Lung microvascular endothelial cell (primary cell): ENCODE measurements around the gene PRELID1. TPM values are rescaled to one million over a fixed set of nuclear protein-coding genes. Genes with fewer than 3 reads are reported as not detected.
A peak's percentile ranks its signal among the peaks of the same experiment; 100 is the strongest.
"Not testable (repeated sequence)": the region's sequence is repeated elsewhere in the genome, so short reads cannot be mapped to it uniquely, and the experiment has no call there.

ENCODE experiments used
- DNase-seq, 2 donors: peaks; one replicate each; pipeline versions ENCODE4 v3.0.0 to v3.0.0-alpha.2; 2010; ENCODE audit warnings: low read depth in 2 of 2
- total RNA-seq: library from RNA; depleted of rRNA; stranded (reverse); fragments of >200 nt; gene quantifications from 2 replicates; pipeline ENCODE4 v1.2.1, GENCODE V29; 2014

PRELID1 gene
- total RNA-seq, 1 donor from 2014 or later = 109 TPM

DNA sequence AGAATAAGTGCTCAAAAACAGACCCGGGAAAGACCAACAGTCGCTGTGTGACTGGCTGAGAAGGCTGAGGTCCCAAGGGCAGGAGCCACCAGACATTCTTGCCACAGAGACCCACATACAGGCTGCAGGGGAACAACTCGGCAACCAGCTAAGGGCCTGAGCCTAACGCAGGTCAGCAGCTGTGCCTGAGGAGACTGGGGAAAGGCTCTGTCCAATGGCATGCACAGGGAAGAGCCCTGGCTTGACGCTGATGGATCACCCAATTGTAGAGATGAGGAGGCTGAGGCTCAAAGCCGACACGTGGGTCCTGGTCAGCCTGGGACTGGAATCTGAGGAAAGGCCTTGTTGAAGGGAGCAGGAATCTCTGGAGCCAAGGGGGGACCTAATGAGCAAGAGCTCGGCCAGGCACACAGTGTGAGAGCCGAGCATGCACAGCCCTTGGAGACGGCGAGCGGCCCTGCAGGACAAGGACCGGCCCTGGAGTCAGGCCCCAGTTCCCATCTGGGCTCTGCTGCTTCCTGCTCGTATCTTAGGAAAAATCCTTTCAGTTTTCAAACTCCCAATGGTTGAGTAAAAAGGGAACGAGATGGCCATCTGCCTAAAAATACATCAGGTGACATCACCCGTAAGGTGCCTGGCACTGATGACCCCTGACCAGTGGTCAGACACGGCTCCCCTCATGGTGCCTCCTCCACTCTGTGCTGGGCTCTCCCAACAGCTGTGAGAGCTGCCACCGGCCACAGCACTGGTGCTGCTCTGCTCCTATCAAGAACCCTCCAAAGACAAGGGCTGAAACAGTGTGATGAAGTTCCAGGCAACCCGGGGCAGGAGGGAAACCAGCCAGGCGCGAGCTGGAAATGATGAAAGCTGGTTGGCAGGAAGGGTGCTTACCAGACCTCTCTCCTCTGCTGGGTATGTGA is 31.4 kb downstream of the PRELID1 start:
- no peak for DNase-seq

DNA sequence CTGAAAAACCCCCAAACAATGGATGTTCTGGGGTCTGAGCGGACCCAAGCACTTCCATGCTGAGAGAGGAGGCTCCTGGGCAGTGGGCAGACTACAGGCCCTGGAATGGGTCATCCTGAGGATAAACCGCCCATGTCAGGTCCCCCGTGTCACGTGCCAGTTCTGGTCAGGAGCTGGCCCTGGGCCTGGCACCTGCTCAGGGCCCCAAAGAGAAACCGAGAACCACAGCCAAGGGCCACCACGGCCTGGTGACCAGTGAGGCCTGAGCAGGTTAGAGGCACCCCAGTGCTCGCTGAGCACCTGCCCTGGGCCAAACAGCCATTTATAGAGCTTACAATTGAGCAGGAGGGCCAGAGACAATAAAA is 32.1 kb downstream of the PRELID1 start:
- DNase-seq = no peak

GRCh38 chr5:177336112-177336511 is 32.5 kb downstream of the PRELID1 start:
- peak; percentile 29 to 46 for DNase-seq

GRCh38 chr5:177336603-177337494 is 33.2 kb downstream of the PRELID1 start:
- no peak for DNase-seq

DNA sequence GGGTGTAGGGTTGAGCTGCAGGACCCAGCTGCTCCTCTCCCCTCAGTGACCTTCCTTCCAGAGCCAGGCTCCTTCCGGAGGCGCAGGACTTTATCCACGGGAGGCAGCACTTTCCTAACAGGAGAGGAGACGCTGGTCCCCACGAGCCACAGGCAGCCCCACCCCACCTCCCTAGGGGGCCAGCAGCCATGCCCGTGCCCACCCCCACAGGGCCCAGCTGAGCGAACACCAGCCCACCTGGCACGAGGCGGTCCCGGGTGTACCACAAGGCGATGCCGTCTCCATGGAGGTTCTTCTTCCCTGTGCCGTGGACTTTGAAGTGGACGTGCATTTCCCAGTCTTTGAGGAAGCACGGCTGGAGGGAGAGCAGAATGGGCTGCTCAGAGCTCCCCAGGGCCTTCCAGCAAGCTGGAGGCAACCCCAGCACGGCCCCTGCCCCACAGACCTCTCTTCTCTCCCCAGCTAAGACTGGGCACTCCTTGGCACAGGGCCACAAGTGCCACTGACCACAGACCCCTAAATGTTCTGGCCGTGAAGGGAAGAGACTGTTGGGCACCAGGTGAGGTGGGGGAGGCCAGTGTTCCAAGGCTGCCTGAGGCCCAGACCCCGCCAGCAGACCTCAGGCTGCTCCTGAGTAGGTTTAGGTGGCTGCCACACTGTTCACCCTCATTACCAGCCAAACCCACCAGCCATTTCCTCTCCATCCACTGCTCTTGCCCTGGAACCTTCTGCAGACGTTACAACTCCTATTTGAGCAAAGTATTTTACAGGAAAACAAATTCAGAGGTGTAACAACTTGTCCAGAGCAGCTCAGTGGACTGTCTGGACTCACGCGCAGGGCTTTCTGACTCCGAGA is 34.9 kb downstream of the PRELID1 start:
- DNase-seq = no peak

DNA sequence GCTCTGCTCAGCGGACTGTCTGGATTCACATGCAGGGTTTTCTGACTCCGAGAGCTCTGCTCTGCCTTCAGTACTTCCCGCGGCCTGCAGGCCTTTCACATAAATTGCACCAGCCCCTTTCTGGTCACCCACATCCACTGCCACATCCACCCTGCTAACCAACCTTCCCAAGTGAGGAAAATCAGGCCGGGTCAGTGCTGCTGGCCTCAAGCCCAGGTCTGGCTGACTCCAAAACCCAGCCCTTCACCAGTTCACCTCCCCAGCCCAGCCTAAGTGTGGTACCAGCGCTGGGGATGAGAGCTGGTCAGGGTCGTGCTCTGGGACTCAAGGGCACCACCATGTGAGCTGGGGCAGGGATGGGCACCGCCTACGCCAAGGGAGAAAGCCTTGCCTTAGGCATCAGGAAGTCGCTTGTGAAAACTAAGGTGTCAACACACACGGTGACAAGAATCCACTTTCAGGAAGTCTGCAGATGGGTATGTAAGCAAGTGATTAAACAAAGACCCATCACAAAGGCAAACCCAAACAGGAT is 35.6 kb downstream of the PRELID1 start:
- DNase-seq = peak in 1 of 2 donors; percentile 28

- not testable (repeated sequence) for DNase-seq
Measured at GRCh38 chr5:177343000-177343399, 39.4 kb downstream of the PRELID1 start.

DNA sequence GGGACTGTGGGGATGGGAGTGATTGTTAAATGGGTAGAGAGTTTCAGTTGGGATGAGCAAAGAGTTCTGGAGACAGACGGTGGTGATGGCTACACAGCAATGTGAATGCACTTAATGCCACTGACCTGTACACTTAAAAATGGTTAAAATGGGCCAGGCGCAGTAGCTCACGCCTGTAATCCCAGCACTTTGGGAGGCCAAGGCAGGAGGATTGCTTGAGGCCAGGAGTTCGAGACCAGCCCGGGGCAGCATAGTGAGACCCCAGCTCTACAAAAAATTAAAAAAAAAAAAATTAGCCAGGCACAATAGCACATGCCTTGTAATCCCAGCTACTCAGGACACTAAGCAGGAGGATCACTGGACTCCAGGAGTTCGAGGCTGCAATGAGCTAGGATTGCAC is 40.2 kb downstream of the PRELID1 start:
- DNase-seq = no peak

DNA sequence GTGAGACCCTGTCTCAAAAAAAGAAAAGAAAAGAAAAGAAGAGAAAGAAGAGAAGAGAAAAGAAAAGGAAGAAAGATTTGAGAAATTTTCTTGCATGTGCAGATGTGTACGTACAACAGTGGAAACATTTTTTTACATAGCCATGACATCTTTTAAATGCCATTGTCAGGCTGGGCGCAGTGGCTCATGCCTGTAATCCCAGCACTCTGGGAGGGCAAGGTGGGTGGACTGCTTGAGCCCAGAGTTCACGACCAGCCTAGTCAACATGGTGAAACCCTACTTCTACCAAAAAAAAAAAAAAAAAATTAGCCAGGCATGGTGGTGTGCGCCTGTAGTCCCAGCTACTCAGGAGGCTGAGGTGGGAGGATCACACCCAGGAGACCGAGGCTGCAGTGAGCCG is 41.3 kb downstream of the PRELID1 start:
- DNase-seq = no peak

DNA sequence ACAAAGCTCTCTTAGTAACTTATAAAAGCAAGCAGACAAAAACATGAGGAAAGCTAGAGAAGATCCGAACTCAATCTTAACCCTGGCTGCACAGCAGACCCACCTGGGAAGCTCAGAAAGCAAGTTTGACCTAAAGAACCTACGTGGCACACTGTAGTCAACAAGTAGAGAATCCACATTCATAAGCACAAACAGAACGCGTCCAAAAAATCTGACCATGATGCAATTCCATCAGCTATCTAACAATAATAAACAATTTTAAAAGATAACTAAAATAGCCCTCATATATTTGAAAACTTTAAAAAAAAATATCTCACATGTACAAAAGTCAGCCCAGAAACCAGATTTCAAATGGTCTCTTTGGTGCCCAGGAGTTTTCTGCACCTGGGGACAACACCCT is 43.2 kb downstream of the PRELID1 start:
- no peak for DNase-seq

- DNase-seq = no peak
Measured at GRCh38 chr5:177347699-177348098, 44.1 kb downstream of the PRELID1 start.

GRCh38 chr5:177349362-177349647 is 45.7 kb downstream of the PRELID1 start:
- no peak for DNase-seq

DNA sequence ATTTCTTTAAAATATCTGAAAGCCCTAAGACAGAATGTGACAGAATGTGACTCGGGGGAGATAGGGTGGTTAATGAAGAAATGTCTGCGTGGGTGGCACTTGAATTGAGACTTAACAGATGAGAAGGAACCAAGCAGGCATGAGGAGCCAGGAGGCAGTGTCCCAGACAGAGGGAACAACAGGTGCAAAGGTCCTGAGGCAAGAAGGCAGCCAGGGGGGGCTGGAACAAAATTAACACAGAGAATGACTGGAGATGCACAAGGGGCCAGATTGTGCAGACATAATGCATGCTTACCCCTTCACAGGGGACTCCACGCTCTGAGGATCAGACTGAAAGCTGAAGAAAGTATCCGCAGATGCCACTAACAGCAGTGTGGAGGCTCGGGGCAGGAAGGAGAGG is 46.2 kb downstream of the PRELID1 start:
- DNase-seq = no peak

- no peak for DNase-seq
Measured at GRCh38 chr5:177350776-177351391, 47.3 kb downstream of the PRELID1 start.

DNA sequence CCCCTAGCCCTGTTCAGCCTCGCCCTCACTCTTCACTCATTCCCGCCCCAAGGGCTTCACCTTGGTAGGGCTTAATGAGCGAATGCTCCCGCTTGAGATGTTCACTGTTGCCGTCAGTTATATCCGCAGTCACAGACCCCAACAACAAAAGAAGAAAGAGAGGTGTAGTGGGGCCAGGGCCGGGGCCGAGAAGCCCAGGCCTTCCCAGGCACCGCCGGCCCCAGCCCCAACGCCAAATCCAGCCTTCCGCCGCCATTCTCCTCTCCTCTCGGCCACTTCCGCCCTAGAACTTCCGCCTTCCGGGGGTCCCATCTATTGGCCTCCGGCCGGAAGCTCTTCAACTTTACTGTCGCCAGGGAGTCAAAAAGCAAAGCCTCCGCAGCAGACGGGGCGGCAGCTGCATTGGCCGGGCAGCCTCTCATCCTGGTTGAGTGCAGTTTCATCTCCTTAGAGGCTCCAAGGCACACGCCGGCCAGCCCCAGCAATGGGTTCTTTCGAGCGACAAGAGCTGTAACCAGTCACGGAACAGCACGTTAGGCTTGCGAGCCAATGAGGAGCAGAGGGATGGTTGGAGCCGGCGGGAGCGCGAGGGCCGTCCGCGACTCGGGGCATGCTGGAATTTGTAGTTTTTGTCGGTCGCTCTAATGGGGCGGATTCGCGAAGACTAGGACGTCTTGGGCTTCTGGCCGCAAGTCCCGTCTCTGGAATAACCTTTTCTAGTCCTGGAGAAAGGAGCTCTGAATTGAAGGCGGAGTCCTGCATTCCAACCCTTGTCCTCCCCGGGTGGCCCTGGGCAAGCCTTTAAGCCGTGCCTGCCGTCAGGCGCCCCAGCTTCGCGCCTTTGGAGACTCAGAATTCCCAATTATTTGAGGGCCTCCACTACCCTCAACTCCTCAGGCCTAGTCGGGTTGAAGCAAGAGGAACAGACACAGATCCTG is 48.1 kb downstream of the PRELID1 start, which contains the start of gene LMAN2:
TSS of gene LMAN2 (minus strand) at position 277 of the 938 bp plus-strand sequence. CDS start at position 256, 21 bp downstream.
- peak; percentile 97 for DNase-seq

DNA sequence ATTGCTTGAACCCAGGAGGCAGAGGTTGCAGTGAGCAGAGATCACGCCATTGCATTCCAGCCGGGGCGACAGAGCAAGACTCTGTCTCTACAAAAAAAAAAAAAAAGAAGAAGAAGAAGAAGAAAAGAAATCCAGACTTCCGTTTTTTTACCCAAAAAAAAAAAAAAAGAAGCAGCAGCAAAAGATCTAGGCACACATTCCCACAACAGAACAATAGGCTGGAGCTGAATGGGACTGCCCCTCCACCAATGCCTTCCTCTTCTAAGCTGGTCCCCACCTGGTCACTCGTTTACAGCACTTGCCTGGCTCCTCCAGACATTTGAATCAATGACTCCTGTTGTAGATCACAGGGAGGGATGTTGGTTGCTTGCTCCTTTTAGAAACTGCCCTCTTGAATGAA is 49.5 kb downstream of the PRELID1 start:
- no peak for DNase-seq

GRCh38 chr5:177354256-177354655 is 50.7 kb downstream of the PRELID1 start:
- DNase-seq = no peak

DNA sequence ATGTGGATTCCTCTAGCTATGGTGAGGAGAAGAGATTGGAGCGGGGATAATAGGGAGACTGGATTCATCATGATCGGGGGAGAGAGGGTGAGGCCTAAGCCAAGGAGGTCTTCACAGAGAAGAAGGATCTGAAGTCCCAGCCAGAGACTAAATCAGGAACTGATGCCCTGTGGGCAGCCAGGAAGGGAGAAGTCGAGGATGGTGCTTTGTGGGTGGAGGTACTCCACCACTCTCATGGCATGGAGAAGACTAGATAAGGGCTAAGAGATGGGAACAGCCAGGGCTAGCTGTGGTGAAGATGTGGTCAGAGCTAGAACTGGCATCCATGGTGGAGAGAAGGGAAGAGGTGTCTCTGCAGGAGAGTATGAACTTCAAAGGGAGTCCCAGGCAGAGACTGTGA is 51.1 kb downstream of the PRELID1 start:
- DNase-seq = no peak

- DNase-seq = no peak
Measured at GRCh38 chr5:177355162-177355867, 51.7 kb downstream of the PRELID1 start.
